ENCODE data around the gene PICK1.
"Not testable (repeated sequence)": the region's sequence is repeated elsewhere in the genome, so short reads cannot be mapped to it uniquely, and the experiment has no call there.

The PICK1 gene

DNA sequence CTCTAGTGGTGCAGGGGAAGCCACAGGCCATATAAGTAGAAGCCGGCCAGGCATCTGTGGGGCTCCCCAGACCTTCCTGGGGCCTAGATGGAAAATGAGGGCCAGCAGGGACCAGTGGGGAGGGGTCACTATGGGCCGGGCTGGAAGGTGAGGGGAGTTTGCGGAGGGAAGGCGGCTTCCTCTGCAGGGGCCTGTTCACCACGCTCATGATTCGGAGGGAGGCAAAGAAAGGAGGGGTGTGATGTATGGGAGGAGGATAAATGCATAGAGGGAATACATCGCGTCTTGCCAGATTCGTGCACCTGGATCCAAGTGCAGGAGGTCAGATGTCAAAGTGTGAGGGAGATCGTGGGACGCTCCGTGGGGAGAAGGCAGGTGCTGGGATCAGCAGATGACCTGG, 19.9 kb downstream of the PICK1 start:
- DNase-seq, result no peak

GRCh38 chr22:38077595-38077994, 20.4 kb downstream of the PICK1 start:
- no peak for DNase-seq

- no peak for DNase-seq
Measured at GRCh38 chr22:38078046-38078840, 21.0 kb downstream of the PICK1 start.

- DNase-seq, result not testable (repeated sequence)
Measured at GRCh38 chr22:38079208-38079607, 22.0 kb downstream of the PICK1 start.

GRCh38 chr22:38079804-38080203, 22.6 kb downstream of the PICK1 start:
- no peak for DNase-seq

DNA sequence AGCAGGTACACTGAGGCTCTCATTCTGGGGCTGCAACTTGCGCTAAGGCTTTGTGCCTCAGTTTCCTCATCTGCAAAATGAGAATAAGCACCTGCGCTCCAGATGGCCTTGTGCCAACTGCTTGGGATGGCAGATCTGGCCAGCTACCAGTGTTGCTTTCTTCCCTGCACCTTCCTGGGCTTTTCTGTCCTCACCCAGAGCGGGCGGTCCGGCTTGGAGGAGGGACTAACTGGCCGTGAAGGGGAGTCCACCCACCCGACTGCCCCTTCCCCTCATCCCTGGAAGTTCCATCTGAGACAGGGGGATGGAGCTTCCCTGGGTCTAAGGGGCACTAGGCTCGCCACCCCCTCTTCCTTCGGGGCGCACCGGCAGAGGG, 23.3 kb downstream of the PICK1 start:
- no peak for DNase-seq

GRCh38 chr22:38080850-38081635, 23.8 kb downstream of the PICK1 start:
- DNase-seq, result peak in 2 of 3 donors; percentile 31 to 58

- no peak for DNase-seq
Measured at GRCh38 chr22:38081636-38081940, 24.4 kb downstream of the PICK1 start.

- DNase-seq, result peak; percentile 38 to 50 (median 39)
Measured at GRCh38 chr22:38081941-38082828, 25.0 kb downstream of the PICK1 start.

DNA sequence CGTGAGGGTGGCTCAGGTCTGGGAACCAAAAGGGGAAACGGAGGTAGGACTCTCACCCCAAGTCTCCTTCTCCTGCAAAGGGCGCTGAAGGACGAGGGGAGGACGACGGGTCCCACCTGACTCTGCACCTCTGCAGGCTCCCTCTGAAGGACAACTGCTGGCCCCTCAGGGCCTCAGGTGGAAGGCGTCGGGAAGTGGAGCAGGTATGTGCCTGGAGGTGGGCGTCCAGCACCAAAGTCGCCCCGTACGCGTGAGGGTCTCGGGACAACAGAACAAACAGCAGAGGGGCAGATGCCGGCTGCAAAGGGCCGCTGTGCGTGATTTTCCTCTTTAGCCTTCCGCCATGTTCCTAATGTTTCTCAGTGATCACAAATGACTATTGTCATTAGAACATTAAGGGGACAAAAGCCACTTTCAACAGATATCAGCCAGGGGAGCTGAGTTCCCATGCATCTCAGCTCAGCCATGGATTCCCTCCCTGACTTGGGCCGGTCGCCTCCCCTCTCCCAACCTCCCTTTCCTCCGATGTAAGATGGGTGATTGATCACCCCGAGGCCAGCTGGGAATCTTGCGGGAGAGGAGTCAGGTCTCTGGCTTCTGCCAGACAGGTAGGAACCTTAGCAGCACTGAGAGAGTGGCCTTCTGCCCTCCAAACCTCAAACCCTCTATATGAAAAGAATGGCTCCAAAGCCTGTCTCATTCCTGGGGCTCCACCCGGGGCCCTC, 25.9 kb downstream of the PICK1 start:
- DNase-seq, result no peak

DNA sequence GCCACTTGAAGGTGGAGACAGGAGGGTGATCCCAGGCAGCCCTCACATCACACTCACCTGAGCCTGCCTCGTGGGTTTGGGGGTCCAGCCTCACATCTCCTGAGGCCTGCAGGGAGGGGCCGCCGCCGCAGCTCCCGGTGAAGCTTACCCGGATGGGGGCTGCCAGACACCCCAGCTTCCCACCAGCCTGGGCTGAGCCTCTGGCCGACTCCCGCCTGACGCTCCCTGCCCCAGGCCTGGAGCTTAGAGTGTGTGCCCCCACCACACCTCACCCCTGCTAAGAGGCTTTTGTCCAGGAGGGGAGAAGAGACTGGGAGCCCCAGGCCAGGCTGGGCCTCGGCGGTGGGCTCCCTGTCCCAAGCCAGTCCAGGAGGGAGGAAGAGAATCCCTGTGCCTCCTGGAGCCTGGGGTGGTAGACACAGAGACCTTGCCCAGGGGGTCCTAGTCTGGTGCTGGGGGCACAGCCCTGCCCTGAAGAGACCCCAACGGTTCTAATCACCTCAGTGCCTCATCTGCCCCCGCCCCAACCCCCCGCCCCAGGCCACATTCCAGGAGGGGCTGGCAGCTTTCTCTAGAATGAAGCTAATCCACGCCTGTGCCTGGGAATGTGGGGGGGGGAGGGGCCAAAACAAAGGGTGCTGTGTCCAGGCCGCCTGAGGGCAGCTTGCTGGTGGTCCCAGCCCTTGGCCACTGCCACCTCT, 26.9 kb downstream of the PICK1 start, which contains the start of gene SLC16A8:
Gene SLC16A8, minus strand, starts transcription at position 254 of the 701 bp plus-strand sequence. CDS start 1,311 bp downstream, outside the sequence.
- DNase-seq, result no peak

GRCh38 chr22:38085056-38085455, 27.9 kb downstream of the PICK1 start:
- DNase-seq, result no peak

GRCh38 chr22:38085501-38085900, 28.3 kb downstream of the PICK1 start:
- no peak for DNase-seq

DNA sequence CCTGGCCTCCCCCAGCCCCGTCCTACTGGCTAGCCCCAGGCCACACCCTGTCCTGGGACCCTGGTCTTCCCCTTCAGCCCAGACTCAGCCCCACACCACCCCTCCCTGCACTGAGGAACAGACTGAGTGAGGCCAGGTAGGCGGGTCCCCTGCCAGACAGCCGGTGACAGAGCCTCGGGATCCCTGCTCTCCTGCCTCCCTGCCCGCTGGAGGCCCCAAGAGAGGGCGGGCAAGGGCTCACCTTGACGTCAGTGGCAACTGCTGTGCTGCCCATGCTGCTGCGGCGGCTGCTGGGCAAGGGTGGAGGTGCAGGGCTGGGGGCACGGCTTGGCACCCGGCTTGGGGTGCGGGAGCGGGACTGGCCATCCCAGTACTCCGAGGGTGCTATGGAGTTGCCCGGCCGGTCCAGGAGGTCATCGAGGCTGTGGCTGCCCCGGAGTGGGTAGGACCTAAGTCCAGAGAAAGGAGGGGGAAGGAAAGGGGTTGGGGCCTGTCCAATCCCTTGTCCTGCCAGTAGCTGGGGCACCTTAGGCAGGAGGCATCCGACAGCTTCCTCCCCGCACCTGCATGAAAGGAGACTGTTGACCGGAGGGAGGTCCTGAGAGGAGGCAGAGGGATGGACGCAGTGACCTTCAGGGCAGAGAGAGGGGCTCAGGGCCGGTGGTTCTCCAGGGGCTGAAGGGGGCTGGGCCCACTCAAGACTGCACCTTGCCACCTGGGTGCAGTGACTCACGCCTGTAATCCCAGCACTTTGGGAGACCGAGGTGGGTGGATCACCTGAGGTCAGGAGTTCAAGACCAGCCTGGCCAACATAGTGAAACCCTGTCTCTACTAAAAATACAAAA, 29.0 kb downstream of the PICK1 start:
- DNase-seq, result no peak

DNA sequence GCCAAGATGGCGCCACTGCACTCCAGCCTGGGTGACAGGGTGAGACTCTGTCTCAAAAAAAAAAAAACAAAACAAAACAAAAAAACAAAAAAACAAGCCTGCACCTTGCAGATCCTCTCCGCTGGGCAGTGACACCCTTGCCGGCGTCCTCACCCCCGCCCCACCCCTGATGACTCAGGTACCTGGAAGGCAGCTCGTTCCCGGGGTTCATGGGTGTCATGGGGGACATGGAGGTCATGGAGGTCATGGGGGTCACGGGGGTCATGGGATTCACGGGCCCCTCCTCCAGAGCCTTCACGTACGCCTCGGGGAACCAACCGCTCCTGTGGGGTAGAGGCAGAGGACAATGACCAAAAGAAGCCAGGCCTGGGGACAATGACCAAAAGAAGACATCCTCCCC, 29.7 kb downstream of the PICK1 start:
- no peak for DNase-seq

GRCh38 chr22:38087855-38088254, 30.7 kb downstream of the PICK1 start:
- no peak for DNase-seq

DNA sequence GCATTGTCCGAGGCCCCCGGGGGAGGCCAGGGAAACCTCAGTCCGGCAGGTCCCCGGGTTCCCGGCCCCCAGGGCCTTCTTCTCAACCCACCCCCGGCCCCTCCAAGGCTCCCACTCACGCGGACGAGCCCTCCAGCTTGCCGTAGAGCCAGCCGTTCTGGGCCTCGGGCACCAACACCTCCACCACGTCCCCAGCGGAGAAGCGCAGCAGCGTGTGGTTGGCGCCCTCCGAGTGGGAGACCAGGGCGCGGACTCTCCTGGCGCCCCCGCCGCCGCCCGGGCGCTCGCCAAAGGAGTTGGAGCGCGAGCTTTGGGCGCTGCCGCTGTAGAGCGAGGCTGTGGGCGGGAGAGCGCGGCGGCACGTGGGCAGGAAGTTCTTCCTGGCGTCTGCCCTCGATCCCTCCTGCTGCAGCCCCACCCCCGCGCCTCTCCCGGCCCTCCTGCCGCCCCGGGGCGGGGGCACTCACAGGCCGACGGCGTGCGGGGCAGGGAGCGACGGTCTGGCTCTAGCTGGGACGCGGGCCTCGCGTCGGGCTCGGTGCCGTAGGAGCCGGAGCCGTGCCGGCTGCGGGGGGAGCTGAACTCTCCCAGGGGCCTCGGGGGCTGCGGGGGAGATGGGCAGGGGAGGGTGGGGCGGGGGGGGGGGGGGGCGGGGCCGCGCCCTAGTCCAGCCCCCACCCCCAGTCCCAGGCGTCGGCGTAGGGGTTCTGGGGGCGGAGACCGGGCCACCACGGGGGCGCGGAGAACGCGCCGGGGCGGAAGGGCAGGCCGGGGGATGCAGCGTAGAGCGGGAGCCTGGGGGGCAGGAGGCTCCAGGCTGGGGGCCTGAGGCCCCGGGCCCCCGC, 31.6 kb downstream of the PICK1 start:
- peak in 1 of 3 donors; percentile 6 for DNase-seq

DNA sequence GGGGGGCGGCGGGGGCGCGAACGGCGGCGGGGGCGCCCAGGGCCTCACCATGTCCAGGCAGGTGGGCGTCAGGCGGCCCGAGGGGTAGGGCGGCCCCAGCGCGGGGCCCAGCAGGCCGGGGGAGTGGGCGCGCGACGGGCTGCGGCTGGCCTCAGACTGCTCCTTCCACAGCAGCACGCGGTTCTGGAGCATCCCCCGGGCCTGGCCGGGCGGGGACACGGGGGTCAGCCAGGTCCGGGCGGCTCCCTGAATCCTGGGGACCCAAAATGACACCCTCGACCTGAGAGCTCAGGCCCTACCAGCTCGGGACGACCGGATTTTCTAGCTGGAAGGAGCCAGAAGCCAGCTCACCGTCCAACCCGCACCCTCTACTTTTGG, 32.3 kb downstream of the PICK1 start:
- DNase-seq, result no peak

- no peak for DNase-seq
Measured at GRCh38 chr22:38097058-38097457, 39.9 kb downstream of the PICK1 start.

All from suppressor macrophage treated with lipopolysaccharide for 1 hour (primary cell).